ENCODE results near the gene PSMD8.

PSMD8 gene

GRCh38 chr19:38384209-38385027 is 10.0 kb downstream of the PSMD8 start:
- TF ChIP-seq POLR2AphosphoS5 (IDR thresholded peaks at IDR 0.05; ENCODE audit: low read depth, low read length) (peak; percentile 41; the same call in 1 of the 2 replicates), POLR2A (IDR thresholded peaks at IDR 0.05; ENCODE audit: low read depth, low read length) (no peak), TAF1 (IDR thresholded peaks at IDR 0.05; ENCODE audit: borderline replicate concordance, low read depth, low read length) (no peak)
- DNase-seq (ENCODE audit: insufficient read length) (no peak), FAIRE-seq (no peak)

GRCh38 chr19:38385057-38385803 is 10.9 kb downstream of the PSMD8 start:
- DNase-seq (ENCODE audit: insufficient read length) (no peak), FAIRE-seq (no peak)
- TF ChIP-seq TAF1 (IDR thresholded peaks at IDR 0.05; ENCODE audit: borderline replicate concordance, low read depth, low read length) (no peak), POLR2AphosphoS5 (IDR thresholded peaks at IDR 0.05; ENCODE audit: low read depth, low read length) (0 out of 2 replicates have a peak, but pooled peaks have one; percentile 32)

GRCh38 chr19:38385804-38386257 is 11.5 kb downstream of the PSMD8 start:
- no peak for DNase-seq (ENCODE audit: insufficient read length)
- TF ChIP-seq POLR2AphosphoS5 (IDR thresholded peaks at IDR 0.05; ENCODE audit: low read depth, low read length): no peak
- no peak for TF ChIP-seq TAF1 (IDR thresholded peaks at IDR 0.05; ENCODE audit: borderline replicate concordance, low read depth, low read length)
- no peak for TF ChIP-seq POLR2A (IDR thresholded peaks at IDR 0.05; ENCODE audit: low read depth, low read length)
- no peak for FAIRE-seq

- FAIRE-seq (no peak), DNase-seq (ENCODE audit: insufficient read length) (no peak)
- no peak for TF ChIP-seq TAF1 (IDR thresholded peaks at IDR 0.05; ENCODE audit: borderline replicate concordance, low read depth, low read length)
- TF ChIP-seq POLR2AphosphoS5 (IDR thresholded peaks at IDR 0.05; ENCODE audit: low read depth, low read length): 0 out of 2 replicates have a peak, but pooled peaks have one; percentile 23
Observed at GRCh38 chr19:38386300-38386970, 12.1 kb downstream of the PSMD8 start.

GRCh38 chr19:38386971-38387549 is 12.7 kb downstream of the PSMD8 start:
- FAIRE-seq (peak; percentile 53), DNase-seq (ENCODE audit: insufficient read length) (no peak)
- no peak for TF ChIP-seq TAF1 (IDR thresholded peaks at IDR 0.05; ENCODE audit: borderline replicate concordance, low read depth, low read length)
- no peak for TF ChIP-seq POLR2AphosphoS5 (IDR thresholded peaks at IDR 0.05; ENCODE audit: low read depth, low read length)
- no peak for TF ChIP-seq POLR2A (IDR thresholded peaks at IDR 0.05; ENCODE audit: low read depth, low read length)

- FAIRE-seq (peak; percentile 81), DNase-seq (ENCODE audit: insufficient read length) (peak; percentile 83)
- no peak for TF ChIP-seq TAF1 (IDR thresholded peaks at IDR 0.05; ENCODE audit: borderline replicate concordance, low read depth, low read length)
- no peak for TF ChIP-seq POLR2AphosphoS5 (IDR thresholded peaks at IDR 0.05; ENCODE audit: low read depth, low read length)
- TF ChIP-seq POLR2A (IDR thresholded peaks at IDR 0.05; ENCODE audit: low read depth, low read length): no peak
Observed at GRCh38 chr19:38387550-38388348, 13.4 kb downstream of the PSMD8 start, which contains the start of gene GGN. TSS of gene GGN (minus strand) at chr19:38388034. CDS start at chr19:38387261, 773 bp downstream.

- FAIRE-seq (no peak), DNase-seq (ENCODE audit: insufficient read length) (no peak)
- no peak for TF ChIP-seq POLR2A (IDR thresholded peaks at IDR 0.05; ENCODE audit: low read depth, low read length)
- TF ChIP-seq POLR2AphosphoS5 (IDR thresholded peaks at IDR 0.05; ENCODE audit: low read depth, low read length): no peak
- TF ChIP-seq TAF1 (IDR thresholded peaks at IDR 0.05; ENCODE audit: borderline replicate concordance, low read depth, low read length): no peak
Observed at GRCh38 chr19:38388349-38389100, 14.2 kb downstream of the PSMD8 start, which contains the start of gene SPRED3. TSS of gene SPRED3 (plus strand) at chr19:38388697. CDS start at chr19:38390303, 1,606 bp downstream.

- TF ChIP-seq POLR2A (IDR thresholded peaks at IDR 0.05; ENCODE audit: low read depth, low read length) (no peak), TAF1 (IDR thresholded peaks at IDR 0.05; ENCODE audit: borderline replicate concordance, low read depth, low read length) (no peak), POLR2AphosphoS5 (IDR thresholded peaks at IDR 0.05; ENCODE audit: low read depth, low read length) (no peak)
- no peak for DNase-seq (ENCODE audit: insufficient read length)
- no peak for FAIRE-seq
Observed at GRCh38 chr19:38389101-38389925, 14.9 kb downstream of the PSMD8 start.

All from GM12892 (cell line).